Esophagus squamous epithelium (tissue), 5 donors: ENCODE results near the gene DUSP9. TPM values are rescaled to one million over a fixed set of nuclear protein-coding genes. Genes with fewer than 3 reads are reported as not detected.

ENCODE experiments used
- DNase-seq: peaks from one replicate; lab custom pipeline; 2025; lab: John Stamatoyannopoulos, UW
- H3K27ac ChIP-seq, 4 donors: fragments of 200-600 bp; sonication (generic); one replicate each; pipeline ENCODE4 v1.5.1; 2016 to 2019; ENCODE audit warnings: mild to moderate bottlenecking in 1 of 4
- H3K27me3 ChIP-seq, 4 donors: fragments of 200-600 bp; sonication (generic); 1 replicate in 3 of 4; 2 replicates in 1 of 4; pipeline versions ENCODE4 v1.5.1 to v1.6.0; 2017 to 2021; ENCODE audit warnings: antibody characterized with exemption in 1 of 4
- H3K36me3 ChIP-seq, 3 donors: fragments of 200-600 bp; sonication (generic); one replicate each; pipeline ENCODE4 v1.5.1; 2016 to 2019
- H3K4me1 ChIP-seq, 3 donors: fragments of 200-600 bp; sonication (generic); one replicate each; pipeline ENCODE4 v1.5.1; 2017 to 2019
- H3K4me3 ChIP-seq, 4 donors: fragments of 200-600 bp; sonication (generic); 1 replicate in 3 of 4; 2 replicates in 1 of 4; pipeline ENCODE4 v1.5.1; 2016 to 2019; ENCODE audit warnings: mild to moderate bottlenecking in 2 of 4, moderate library complexity in 1 of 4
- H3K9me3 ChIP-seq, 3 donors: fragments of 200-600 bp; sonication (generic); one replicate each; pipeline ENCODE4 v1.5.1; 2016 to 2019
- CTCF ChIP-seq, 6 experiments: fragments of 450-650 bp in 4 of 6; fragments of 200-600 bp in 2 of 6; sonication (generic) in 2 of 6; IDR thresholded peaks; one replicate each; pipeline ENCODE4 v1.5.1; 2016 to 2019; ENCODE audit warnings: antibody characterized with exemption in 6 of 6, mild to moderate bottlenecking in 4 of 6, moderate library complexity in 4 of 6
- POLR2A ChIP-seq, 4 donors: fragments of 450-650 bp; IDR thresholded peaks; one replicate each; pipeline ENCODE4 v1.6.1; 2017; ENCODE audit warnings: antibody characterized with exemption in 4 of 4, mild to moderate bottlenecking in 4 of 4, moderate library complexity in 3 of 4
- WGBS, 2 donors: methylation state at CpG; one replicate each; pipeline ENCODE4 v1.1.5; 2018; 5-methylcytosine and 5-hydroxymethylcytosine counted together
- intact Hi-C: fragments of 100-400 bp; cut with DNase I; formaldehyde crosslinking; loops from one replicate; pipeline ENCODE4 v1.15.0; 2022
- total RNA-seq, 4 donors: library from RNA; depleted of rRNA; stranded (reverse); fragments of >200 nt; gene quantifications; one replicate each; pipeline ENCODE4 v1.1.0, GENCODE V29; 2016
- donor health status: DM: yes; HTN: yes; CAD: no.

DUSP9 gene
- total RNA-seq, 4 donors from 2014 or later = 0.38 to 4.0 (median 1.3) TPM

GRCh38 chrX:153634236-153634635, 12.8 kb upstream of the DUSP9 start:
- peaks cover 0 to 14% (median 0%) of the 10 kb centered on the region in 4 donors for H3K27me3 ChIP-seq
- intact Hi-C loops = no loop called here
- TF ChIP-seq POLR2A (IDR thresholded peaks at IDR 0.05) (no peak), CTCF (IDR thresholded peaks at IDR 0.05) (no peak)
- H3K36me3 ChIP-seq = no peaks in the 10 kb centered on the region
- H3K9me3 ChIP-seq = no peaks in the 10 kb centered on the region
- H3K4me1 ChIP-seq = no peaks in the 10 kb centered on the region
- no peak overlapping the region for H3K4me3 ChIP-seq
- no CpG with 5 or more reads among the region's 9 CpGs for WGBS, 2 donors
- H3K27ac ChIP-seq = no peak overlapping the region
- DNase-seq = no peak

GRCh38 chrX:153634832-153635231, 12.2 kb upstream of the DUSP9 start:
- H3K27me3 ChIP-seq = peaks cover 0 to 20% (median 0%) of the 10 kb centered on the region in 4 donors
- DNase-seq = no peak

GRCh38 chrX:153635388-153635787, 11.6 kb upstream of the DUSP9 start:
- no peak overlapping the region for H3K4me3 ChIP-seq
- H3K27ac ChIP-seq = no peak overlapping the region
- DNase-seq = no peak
- H3K4me1 ChIP-seq = no peaks in the 10 kb centered on the region
- H3K36me3 ChIP-seq = no peaks in the 10 kb centered on the region
- H3K27me3 ChIP-seq = peaks cover 0 to 26% (median 0%) of the 10 kb centered on the region in 4 donors
- H3K9me3 ChIP-seq = no peaks in the 10 kb centered on the region
- TF ChIP-seq POLR2A (IDR thresholded peaks at IDR 0.05) (no peak), CTCF (IDR thresholded peaks at IDR 0.05) (no peak)
- 20 to 76% methylated on average over 3 to 6 of the region's 6 CpGs for WGBS, 2 donors
- intact Hi-C loops = no loop called here

More at GRCh38 chrX:153634832-153635231, 12.2 kb upstream of the DUSP9 start:
- intact Hi-C loops = no loop called here
- 47 to 59% methylated on average over 12 to 13 of the region's 15 CpGs for WGBS, 2 donors
- H3K4me3 ChIP-seq = no peak overlapping the region
- H3K27ac ChIP-seq = no peak overlapping the region
- H3K4me1 ChIP-seq = no peaks in the 10 kb centered on the region
- no peaks in the 10 kb centered on the region for H3K36me3 ChIP-seq
- H3K9me3 ChIP-seq = no peaks in the 10 kb centered on the region
- TF ChIP-seq POLR2A (IDR thresholded peaks at IDR 0.05) = no peak
- TF ChIP-seq CTCF (IDR thresholded peaks at IDR 0.05) = no peak

GRCh38 chrX:153635788-153636668, 11.0 kb upstream of the DUSP9 start:
- intact Hi-C loops = no loop called here
- 72% methylated on average over 3 of the region's 21 CpGs; no CpG with 5 or more reads in 1 of the 2 donors for WGBS, 2 donors
- Histone ChIP-seq H3K36me3 (no peaks in the 10 kb centered on the region), H3K4me3 (no peak overlapping the region), H3K4me1 (no peaks in the 10 kb centered on the region), H3K27me3 (peaks cover 0 to 32% (median 0%) of the 10 kb centered on the region in 4 donors), H3K9me3 (no peaks in the 10 kb centered on the region), H3K27ac (no peak overlapping the region)
- no peak for DNase-seq
- TF ChIP-seq CTCF (IDR thresholded peaks at IDR 0.05) (peak in 1 of 6 experiments; percentile 9), POLR2A (IDR thresholded peaks at IDR 0.05) (no peak)

GRCh38 chrX:153636716-153637115, 10.3 kb upstream of the DUSP9 start:
- TF ChIP-seq POLR2A (IDR thresholded peaks at IDR 0.05) (no peak), CTCF (IDR thresholded peaks at IDR 0.05) (no peak)
- Histone ChIP-seq H3K4me3 (no peak overlapping the region), H3K36me3 (no peaks in the 10 kb centered on the region), H3K27ac (no peak overlapping the region), H3K4me1 (peaks cover 0 to 3% (median 1%) of the 10 kb centered on the region in 3 donors), H3K9me3 (no peaks in the 10 kb centered on the region), H3K27me3 (peaks cover 0 to 39% (median 2%) of the 10 kb centered on the region in 4 donors)
- WGBS, 2 donors = no CpG with 5 or more reads among the region's 5 CpGs
- intact Hi-C loops = no loop called here
- DNase-seq = no peak
